Progenitor cell of endocrine pancreas (in vitro differentiated cells): ENCODE measurements around the gene LYAR. TPM values are rescaled to one million over a fixed set of nuclear protein-coding genes. Genes with fewer than 3 reads are reported as not detected.

Experiments used
- DNase-seq: peaks from one replicate; pipeline ENCODE4 v3.0.0; 2021; ENCODE audit warnings: low spot score; ENCODE audit not compliant: unreplicated experiment
- H3K27ac Mint-ChIP-seq: 2 replicates; pipeline ENCODE4 v1.8.0; 2021; ENCODE audit warnings: mild to moderate bottlenecking, moderate library complexity, mixed read lengths
- H3K27me3 Mint-ChIP-seq: 2 replicates; pipeline ENCODE4 v1.8.0; 2021; ENCODE audit warnings: mixed read lengths
- H3K36me3 Mint-ChIP-seq: 2 replicates; pipeline ENCODE4 v1.8.0; 2022; ENCODE audit warnings: mixed read lengths; ENCODE audit not compliant: insufficient read depth
- H3K4me1 Mint-ChIP-seq: 2 replicates; pipeline ENCODE4 v1.8.0; 2021; ENCODE audit warnings: low read depth, mixed read lengths
- H3K4me3 Mint-ChIP-seq: 2 replicates; pipeline ENCODE4 v1.8.0; 2021; ENCODE audit warnings: low read depth, mild to moderate bottlenecking, moderate library complexity, mixed read lengths
- H3K9me3 Mint-ChIP-seq: 2 replicates; pipeline ENCODE4 v1.8.0; 2021; ENCODE audit warnings: low read depth, mixed read lengths
- CTCF ChIP-seq: fragments of 200-600 bp; sonication (generic); IDR thresholded peaks from one replicate; pipeline ENCODE4 v1.5.0; 2021; ENCODE audit warnings: antibody characterized with exemption, mild to moderate bottlenecking; ENCODE audit not compliant: unreplicated experiment
- long read RNA-seq: library from polyadenylated mRNA; unstranded; transcript quantifications from one replicate; pipeline ENCODE4 v2.0.0, GENCODE V29; 2020
- total RNA-seq: library from RNA; stranded (reverse); gene quantifications from 2 replicates; pipeline ENCODE4 v1.2.1, GENCODE V29; 2021

The LYAR gene
- total RNA-seq = 18.7 and 20.4 TPM in 2 replicates
- long read RNA-seq, transcript LYAR-201 (10 exons, 1,569 nt) = major isoform, 8 of 15 reads
- long read RNA-seq, partial matches to known transcripts = 5 of 15 reads
- long read RNA-seq, other reads (novel, unspliced or antisense) = 2 of 15 reads

- Mint-ChIP-seq H3K27ac (peak within 1 kb of the TSS; percentile 95), H3K9me3 (peaks cover 5% of the 10 kb centered on the region), H3K4me1 (peaks cover 18% of the 10 kb centered on the region), H3K27me3 (no peaks in the 10 kb centered on the region), H3K4me3 (peak within 1 kb of the TSS; percentile 95), H3K36me3 (peaks cover 4% of the 10 kb centered on the region)
- peak; percentile 98 for DNase-seq
- no peak for TF ChIP-seq CTCF
Measured at GRCh38 chr4:4289941-4290850, at the start of gene LYAR, which contains the start of gene ZBTB49. Gene LYAR, minus strand, starts transcription at chr4:4290154. Its CDS starts 6,412 bp downstream, at chr4:4283742. Gene ZBTB49, plus strand, starts transcription at chr4:4290251. Its CDS starts 9,695 bp downstream, at chr4:4299946.

GRCh38 chr4:4339504-4340085, 49.6 kb upstream of the LYAR start:
- H3K9me3 Mint-ChIP-seq = no peaks in the 10 kb centered on the region
- H3K4me1 Mint-ChIP-seq = peaks cover 3% of the 10 kb centered on the region
- peaks cover 22% of the 10 kb centered on the region for H3K27me3 Mint-ChIP-seq
- DNase-seq = no peak
- H3K4me3 Mint-ChIP-seq = no peak overlapping the region
- no peak for TF ChIP-seq CTCF
- no peaks in the 10 kb centered on the region for H3K36me3 Mint-ChIP-seq
- peak overlapping the region; percentile 26 for H3K27ac Mint-ChIP-seq

GRCh38 chr4:4338210-4339001, 48.5 kb upstream of the LYAR start:
- Mint-ChIP-seq H3K36me3 (no peaks in the 10 kb centered on the region), H3K4me3 (no peak overlapping the region), H3K27me3 (peaks cover 24% of the 10 kb centered on the region), H3K9me3 (no peaks in the 10 kb centered on the region), H3K4me1 (peaks cover 3% of the 10 kb centered on the region), H3K27ac (no peak overlapping the region)
- no peak for DNase-seq
- TF ChIP-seq CTCF = no peak

GRCh38 chr4:4334798-4335520, 45.0 kb upstream of the LYAR start:
- TF ChIP-seq CTCF = peak; percentile 83
- Mint-ChIP-seq H3K27ac (peak overlapping the region; percentile 80), H3K4me3 (no peak overlapping the region), H3K27me3 (peaks cover 20% of the 10 kb centered on the region), H3K4me1 (peaks cover 3% of the 10 kb centered on the region), H3K36me3 (no peaks in the 10 kb centered on the region), H3K9me3 (no peaks in the 10 kb centered on the region)
- DNase-seq = peak; percentile 70
